Measurements from ENCODE around the gene XYLB.
A peak's percentile ranks its signal among the peaks of the same experiment; 100 is the strongest.

The XYLB gene

DNA sequence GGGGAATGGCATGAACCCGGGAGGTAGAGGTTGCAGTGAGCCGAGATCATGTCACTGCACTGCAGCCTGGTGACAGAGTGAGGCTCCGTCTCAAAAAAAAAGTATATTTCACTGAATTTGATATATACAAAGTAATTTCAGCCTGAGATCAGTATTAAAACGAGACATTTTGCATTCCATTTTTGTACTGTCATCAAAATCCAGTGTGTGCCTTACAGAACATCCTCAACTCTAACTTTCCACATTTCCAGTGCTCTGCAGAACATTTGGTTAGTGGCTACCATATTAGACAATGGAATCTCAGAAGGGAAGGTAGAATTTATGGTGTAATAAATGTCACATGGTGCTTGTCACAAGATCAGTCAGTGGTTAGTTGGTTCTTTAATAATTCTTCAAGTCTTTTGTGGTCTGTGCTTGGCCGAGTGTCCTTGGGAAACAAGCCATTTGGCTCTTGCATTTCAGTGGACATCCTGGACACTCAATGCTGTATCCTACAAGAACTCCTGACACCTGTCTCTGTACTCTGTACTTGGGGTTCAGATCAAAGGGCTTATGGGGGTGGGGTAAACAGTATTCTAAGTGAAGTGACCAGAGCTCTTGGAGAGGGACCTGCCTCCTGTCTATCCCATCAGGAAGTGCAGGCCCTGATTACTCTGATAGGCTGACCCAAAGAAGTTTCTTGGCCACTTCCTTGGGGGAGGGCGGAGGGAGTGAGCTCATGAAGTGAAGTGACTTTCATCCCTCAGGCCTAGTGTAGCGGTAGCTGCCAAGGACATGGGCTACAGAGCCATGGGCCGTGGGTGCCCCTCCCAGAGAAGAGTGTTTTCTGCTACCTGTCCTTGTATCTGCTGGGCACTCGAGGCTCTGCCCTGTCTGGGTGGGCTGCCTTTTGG, 110.8 kb downstream of the XYLB start:
- no peak for DNase-seq

DNA sequence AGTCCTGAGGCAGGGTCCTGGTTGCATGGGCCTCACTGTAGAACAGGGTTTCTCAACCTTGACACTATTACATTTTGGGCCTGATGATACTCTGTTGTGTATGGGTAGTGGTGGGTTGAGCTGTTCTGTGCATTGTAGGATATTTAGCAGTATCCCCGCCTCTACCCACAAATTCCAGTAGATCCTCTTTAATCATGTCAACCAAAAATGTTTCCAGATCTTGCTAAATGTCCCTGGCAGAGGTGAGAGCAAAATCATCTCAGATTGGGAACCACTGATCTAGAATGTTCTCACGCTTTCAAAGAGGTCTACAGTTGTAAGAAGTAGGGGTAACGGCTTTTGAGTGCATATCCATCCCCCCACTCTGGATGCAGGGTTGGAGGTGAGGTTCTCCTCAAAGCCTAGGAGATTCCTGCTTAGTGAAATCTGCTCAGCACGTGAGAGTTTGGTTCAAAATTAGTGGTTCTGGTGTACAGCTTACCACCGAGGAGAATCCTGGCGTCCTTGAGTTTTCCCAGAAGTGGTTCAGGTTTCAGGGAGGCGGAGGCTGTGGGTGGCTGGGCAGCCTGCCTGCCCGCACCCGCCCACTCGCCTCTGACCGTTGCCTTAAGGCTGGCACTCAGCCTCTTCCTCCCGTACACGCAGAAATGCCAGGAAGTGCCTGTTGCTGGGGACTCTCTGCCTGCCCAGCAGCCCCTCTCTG, 112.4 kb downstream of the XYLB start:
- DNase-seq, result peak; percentile 19

GRCh38 chr3:38459499-38460048, 113.0 kb downstream of the XYLB start:
- no peak for DNase-seq

- no peak for DNase-seq
Observed at GRCh38 chr3:38460377-38461270, 114.0 kb downstream of the XYLB start.
